HEK293T (cell line): ENCODE measurements around the gene IREB2.

Experiments
- ARNT ChIP-seq: fragments of 450-650 bp; IDR thresholded peaks from 2 replicates; pipeline ENCODE4 v1.6.1; 2017; ENCODE audit warnings: mild to moderate bottlenecking
- BHLHE40 ChIP-seq: fragments of 450-650 bp; IDR thresholded peaks from 2 replicates; pipeline ENCODE4 v1.6.1; 2016; ENCODE audit warnings: mild to moderate bottlenecking, moderate library complexity, borderline replicate concordance
- CTBP1 ChIP-seq: fragments of 450-650 bp; IDR thresholded peaks from 2 replicates; pipeline ENCODE4 v1.6.1; 2016; ENCODE audit warnings: borderline replicate concordance
- ELF4 ChIP-seq: fragments of 450-650 bp; IDR thresholded peaks from 2 replicates; pipeline ENCODE4 v1.6.1; 2017; ENCODE audit warnings: antibody characterized with exemption
- FOXA1 ChIP-seq: fragments of 450-650 bp; IDR thresholded peaks from 2 replicates; pipeline ENCODE4 v1.6.1; 2016; ENCODE audit warnings: mild to moderate bottlenecking
- FOXK2 ChIP-seq: fragments of 450-650 bp; IDR thresholded peaks from 2 replicates; pipeline ENCODE4 v1.6.1; 2016; ENCODE audit warnings: mild to moderate bottlenecking
- FOXM1 ChIP-seq: fragments of 450-650 bp; IDR thresholded peaks from 2 replicates; pipeline ENCODE4 v1.6.1; 2017; ENCODE audit warnings: mild to moderate bottlenecking, borderline replicate concordance
- LEF1 ChIP-seq: fragments of 450-650 bp; IDR thresholded peaks from 2 replicates; pipeline ENCODE4 v1.6.1; 2017; ENCODE audit warnings: mild to moderate bottlenecking, borderline replicate concordance
- SP1 ChIP-seq: fragments of 450-650 bp; IDR thresholded peaks from 2 replicates; pipeline ENCODE4 v1.6.1; 2017
- TARDBP ChIP-seq: fragments of 450-650 bp; IDR thresholded peaks from 2 replicates; pipeline ENCODE4 v1.6.1; 2016

DNA sequence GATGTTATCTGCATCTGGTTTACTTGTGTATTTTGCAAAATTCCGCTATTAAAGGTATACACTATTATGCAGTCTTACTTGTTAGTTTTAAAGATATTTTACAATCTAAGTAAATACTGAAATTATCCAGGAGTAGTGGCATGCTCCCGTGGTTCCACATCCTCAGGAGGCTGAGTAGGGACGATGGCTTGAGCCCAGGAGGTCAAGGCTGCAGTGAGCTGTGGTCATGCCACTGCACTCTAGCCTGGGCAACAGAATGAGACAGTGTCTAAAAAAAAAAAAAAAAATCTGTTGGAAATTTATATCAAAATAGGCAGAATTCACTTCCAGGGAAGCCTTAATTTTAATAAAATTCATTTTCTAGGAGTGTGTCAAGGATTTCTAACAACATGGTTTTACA is 41.6 kb downstream of the IREB2 start:
- TF ChIP-seq SP1: no peak
- no peak for TF ChIP-seq BHLHE40
- TF ChIP-seq FOXA1: no peak
- TF ChIP-seq ARNT: no peak
- no peak for TF ChIP-seq LEF1
- no peak for TF ChIP-seq FOXM1
- TF ChIP-seq TARDBP: no peak
- TF ChIP-seq ELF4: no peak
- no peak for TF ChIP-seq CTBP1
- TF ChIP-seq FOXK2: no peak
